Ammon's horn (tissue), 1 donor: ENCODE measurements around the gene C1QTNF5.

Experiments used
- DNase-seq: peaks from one replicate; pipeline ENCODE4 v3.0.0-alpha.2; 2016; ENCODE audit warnings: low spot score

Gene C1QTNF5

GRCh38 chr11:119373059-119373920, 32.6 kb upstream of the C1QTNF5 start:
- DNase-seq, result no peak

GRCh38 chr11:119372260-119373058, 31.8 kb upstream of the C1QTNF5 start:
- DNase-seq, result no peak

GRCh38 chr11:119371778-119372182, 31.1 kb upstream of the C1QTNF5 start:
- DNase-seq, result peak; percentile 82

- DNase-seq, result no peak
These were observed 30.5 kb upstream of the C1QTNF5 start for GRCh38 chr11:119371067-119371601.

- DNase-seq, result no peak
These were observed 29.9 kb upstream of the C1QTNF5 start for GRCh38 chr11:119370486-119371046.

- no peak for DNase-seq
These were observed 28.6 kb upstream of the C1QTNF5 start for GRCh38 chr11:119369132-119369925.

- no peak for DNase-seq
These were observed 27.7 kb upstream of the C1QTNF5 start for GRCh38 chr11:119368121-119369034.

GRCh38 chr11:119367661-119368120, 27.0 kb upstream of the C1QTNF5 start:
- no peak for DNase-seq

GRCh38 chr11:119366690-119367620, 26.3 kb upstream of the C1QTNF5 start:
- no peak for DNase-seq

- no peak for DNase-seq
These were observed 24.4 kb upstream of the C1QTNF5 start for GRCh38 chr11:119365071-119365591.

GRCh38 chr11:119363851-119364590, 23.3 kb upstream of the C1QTNF5 start:
- no peak for DNase-seq

GRCh38 chr11:119363081-119363850, 22.6 kb upstream of the C1QTNF5 start:
- no peak for DNase-seq

- no peak for DNase-seq
These were observed 22.0 kb upstream of the C1QTNF5 start for GRCh38 chr11:119362741-119363080.

GRCh38 chr11:119361941-119362725, 21.4 kb upstream of the C1QTNF5 start:
- DNase-seq, result no peak

- DNase-seq, result no peak
These were observed 20.5 kb upstream of the C1QTNF5 start for GRCh38 chr11:119361056-119361787.
